K562 (cell line): ENCODE results near the gene SRCIN1. TPM values are rescaled to one million over a fixed set of nuclear protein-coding genes. Genes with fewer than 3 reads are reported as not detected.

Experiments used
- ATF1 ChIP-seq, 2 experiments: fragments of 450-650 bp in 1 of 2; IDR thresholded peaks; 2 replicates each; pipeline ENCODE4 v1.6.1; 2016; ENCODE audit warnings: missing compliant biosample characterization in 1 of 2, missing genetic modification characterization in 1 of 2
- ATF6 ChIP-seq: sonication (generic); formaldehyde crosslinking; IDR thresholded peaks from 2 replicates; pipeline ENCODE4 v1.4.0; 2020; ENCODE audit warnings: mild to moderate bottlenecking, missing genetic modification reagents
- CC2D1A ChIP-seq: fragments of 450-650 bp; IDR thresholded peaks from 2 replicates; pipeline ENCODE4 v1.6.1; 2017; ENCODE audit warnings: mild to moderate bottlenecking
- PTTG1 ChIP-seq: fragments of 450-650 bp; IDR thresholded peaks from 2 replicates; pipeline ENCODE4 v1.6.1; 2016; ENCODE audit warnings: low read depth, mild to moderate bottlenecking, missing genetic modification characterization, missing compliant biosample characterization
- RAD21 ChIP-seq, 2 experiments: fragments of 250-450 bp in 1 of 2; fragments of 450-650 bp in 1 of 2; sonication (Bioruptor Pico) in 1 of 2; formaldehyde crosslinking in 1 of 2; IDR thresholded peaks in 1 of 2; conservative IDR thresholded peaks in 1 of 2; 2 replicates each; pipeline versions ENCODE4 v1.4.0 to v1.8.0; 2020 to 2022; ENCODE audit warnings: mild to moderate bottlenecking in 2 of 2, moderate library complexity in 1 of 2
- SAFB ChIP-seq: fragments of 200-400 bp; formaldehyde crosslinking; IDR thresholded peaks from 2 replicates; pipeline ENCODE4 v1.6.1; 2017; ENCODE audit warnings: low read depth, low read length, borderline replicate concordance
- SNRNP70 ChIP-seq: fragments of 200-400 bp; formaldehyde crosslinking; optimal IDR thresholded peaks from 2 replicates; pipeline ENCODE3; 2017; ENCODE audit warnings: low read depth, low read length
- XRCC5 ChIP-seq: fragments of 200-400 bp; formaldehyde crosslinking; IDR thresholded peaks from 2 replicates; pipeline ENCODE4 v1.6.1; 2017; ENCODE audit warnings: low read depth, mild to moderate bottlenecking, low read length
- ZNF133 ChIP-seq: fragments of 250-450 bp; sonication (Bioruptor Pico); IDR thresholded peaks from 2 replicates; pipeline ENCODE4 v1.4.0; 2020; ENCODE audit warnings: mild to moderate bottlenecking
- ZNF280A ChIP-seq: fragments of 450-650 bp; IDR thresholded peaks from 2 replicates; pipeline ENCODE4 v1.6.1; 2018; ENCODE audit warnings: mild to moderate bottlenecking, low read depth; ENCODE audit not compliant: partially characterized antibody
- polyA plus RNA-seq, 8 experiments: library from polyadenylated mRNA; depleted of rRNA in 4 of 8; stranded (reverse) in 5 of 8; unstranded in 3 of 8; fragments of >200 nt; fragmentation: Nextera tagmentation in 2 of 8; fragmentation: Illumina TruSeq in 1 of 8; extraction: Ambion mirVana in 2 of 8; extraction: Trizol in 1 of 8; gene quantifications; 2 replicates each; pipeline versions ENCODE4 v1.2.1 to v1.2.3, GENCODE V29; 2011 to 2014; ENCODE audit warnings: inconsistent platforms in 1 of 8, missing spikeins in 1 of 8
- total RNA-seq, 7 experiments: library from RNA; depleted of rRNA in 6 of 7; stranded (reverse); fragments of >200 nt in 6 of 7; fragmentation: Illumina TruSeq in 2 of 7; extraction: Trizol in 2 of 7; gene quantifications; 2 replicates each; pipeline versions ENCODE4 v1.2.1 to v1.2.3, GENCODE V29; 2011 to 2021; ENCODE audit warnings: low replicate concordance in 1 of 7
- TF ChIP-seq, protein P1 (sequence below): fragments of 450-650 bp; formaldehyde crosslinking; IDR thresholded peaks from 2 replicates; pipeline ENCODE4 v1.4.0; 2020; ENCODE audit warnings: mild to moderate bottlenecking, moderate library complexity
- TF ChIP-seq, protein P2 (sequence below): fragments of 450-650 bp; formaldehyde crosslinking; IDR thresholded peaks from 2 replicates; pipeline ENCODE4 v1.4.0; 2020; ENCODE audit warnings: mild to moderate bottlenecking, mixed read lengths
- TF ChIP-seq, protein P3 (sequence below): sonication (generic); formaldehyde crosslinking; IDR thresholded peaks from 2 replicates; pipeline ENCODE4 v1.8.1; 2023; ENCODE audit warnings: mild to moderate bottlenecking, missing genetic modification reagents, moderate library complexity
- TF ChIP-seq, protein P4 (sequence below), 2 experiments: fragments of 450-650 bp in 1 of 2; sonication (generic) in 1 of 2; formaldehyde crosslinking in 1 of 2; IDR thresholded peaks in 1 of 2; conservative IDR thresholded peaks in 1 of 2; 2 replicates each; pipeline versions ENCODE4 v1.6.1 to v1.8.1; 2016 to 2023; ENCODE audit warnings: mild to moderate bottlenecking in 2 of 2, moderate library complexity in 2 of 2, inconsistent platforms in 1 of 2, missing genetic modification reagents in 1 of 2
- TF ChIP-seq, protein P5 (sequence below): fragments of 250-450 bp; sonication (Bioruptor Pico); IDR thresholded peaks from 2 replicates; pipeline ENCODE4 v1.8.0; 2022; ENCODE audit warnings: moderate library complexity, mild to moderate bottlenecking, inconsistent platforms

Gene SRCIN1
- total and polyA plus RNA-seq, 9 of the 15 experiments (the other 6 are each of a cell fraction or from before 2014, with no cell fraction given): 0.09 to 0.33 (median 0.13) TPM; not detected in 6

- TF ChIP-seq ZNF133 (CRISPR knock-in tag) (no peak), RAD21 (CRISPR knock-in tag; conservative IDR thresholded peaks at IDR 0.05 in 1 of 2, IDR thresholded peaks at IDR 0.05 in 1 of 2) (peak; percentile 65 to 87), SNRNP70 (no peak), XRCC5 (no peak; the same call in 1 of the 2 replicates), PTTG1 (tag) (no peak), ATF1 (CRISPR knock-in tag; IDR thresholded peaks at IDR 0.05) (no peak), ATF1 (tag; IDR thresholded peaks at IDR 0.05) (peak; percentile 72), ATF6 (CRISPR knock-in tag) (no peak), SAFB (no peak), ZNF280A (no peak), CC2D1A (no peak)
- TF ChIP-seq, protein P1, sequence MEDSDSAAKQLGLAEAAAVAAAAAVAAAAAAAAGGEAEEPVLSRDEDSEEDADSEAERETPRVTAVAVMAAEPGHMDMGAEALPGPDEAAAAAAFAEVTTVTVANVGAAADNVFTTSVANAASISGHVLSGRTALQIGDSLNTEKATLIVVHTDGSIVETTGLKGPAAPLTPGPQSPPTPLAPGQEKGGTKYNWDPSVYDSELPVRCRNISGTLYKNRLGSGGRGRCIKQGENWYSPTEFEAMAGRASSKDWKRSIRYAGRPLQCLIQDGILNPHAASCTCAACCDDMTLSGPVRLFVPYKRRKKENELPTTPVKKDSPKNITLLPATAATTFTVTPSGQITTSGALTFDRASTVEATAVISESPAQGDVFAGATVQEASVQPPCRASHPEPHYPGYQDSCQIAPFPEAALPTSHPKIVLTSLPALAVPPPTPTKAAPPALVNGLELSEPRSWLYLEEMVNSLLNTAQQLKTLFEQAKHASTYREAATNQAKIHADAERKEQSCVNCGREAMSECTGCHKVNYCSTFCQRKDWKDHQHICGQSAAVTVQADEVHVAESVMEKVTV (CRISPR knock-in tag): no peak; the same call in 1 of the 2 replicates
- TF ChIP-seq, protein P2, sequence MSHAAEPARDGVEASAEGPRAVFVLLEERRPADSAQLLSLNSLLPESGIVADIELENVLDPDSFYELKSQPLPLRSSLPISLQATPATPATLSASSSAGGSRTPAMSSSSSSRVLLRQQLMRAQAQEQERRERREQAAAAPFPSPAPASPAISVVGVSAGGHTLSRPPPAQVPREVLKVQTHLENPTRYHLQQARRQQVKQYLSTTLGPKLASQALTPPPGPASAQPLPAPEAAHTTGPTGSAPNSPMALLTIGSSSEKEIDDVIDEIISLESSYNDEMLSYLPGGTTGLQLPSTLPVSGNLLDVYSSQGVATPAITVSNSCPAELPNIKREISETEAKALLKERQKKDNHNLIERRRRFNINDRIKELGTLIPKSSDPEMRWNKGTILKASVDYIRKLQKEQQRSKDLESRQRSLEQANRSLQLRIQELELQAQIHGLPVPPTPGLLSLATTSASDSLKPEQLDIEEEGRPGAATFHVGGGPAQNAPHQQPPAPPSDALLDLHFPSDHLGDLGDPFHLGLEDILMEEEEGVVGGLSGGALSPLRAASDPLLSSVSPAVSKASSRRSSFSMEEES: no peak
- TF ChIP-seq, protein P3, sequence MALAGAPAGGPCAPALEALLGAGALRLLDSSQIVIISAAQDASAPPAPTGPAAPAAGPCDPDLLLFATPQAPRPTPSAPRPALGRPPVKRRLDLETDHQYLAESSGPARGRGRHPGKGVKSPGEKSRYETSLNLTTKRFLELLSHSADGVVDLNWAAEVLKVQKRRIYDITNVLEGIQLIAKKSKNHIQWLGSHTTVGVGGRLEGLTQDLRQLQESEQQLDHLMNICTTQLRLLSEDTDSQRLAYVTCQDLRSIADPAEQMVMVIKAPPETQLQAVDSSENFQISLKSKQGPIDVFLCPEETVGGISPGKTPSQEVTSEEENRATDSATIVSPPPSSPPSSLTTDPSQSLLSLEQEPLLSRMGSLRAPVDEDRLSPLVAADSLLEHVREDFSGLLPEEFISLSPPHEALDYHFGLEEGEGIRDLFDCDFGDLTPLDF: no peak
- TF ChIP-seq, protein P4, sequence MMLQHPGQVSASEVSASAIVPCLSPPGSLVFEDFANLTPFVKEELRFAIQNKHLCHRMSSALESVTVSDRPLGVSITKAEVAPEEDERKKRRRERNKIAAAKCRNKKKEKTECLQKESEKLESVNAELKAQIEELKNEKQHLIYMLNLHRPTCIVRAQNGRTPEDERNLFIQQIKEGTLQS (IDR thresholded peaks at IDR 0.05): 0 out of 2 replicates have a peak, but pooled peaks have one; percentile 32
- TF ChIP-seq, protein P4 (CRISPR knock-in tag; conservative IDR thresholded peaks at IDR 0.05): no peak
- TF ChIP-seq, protein P5, sequence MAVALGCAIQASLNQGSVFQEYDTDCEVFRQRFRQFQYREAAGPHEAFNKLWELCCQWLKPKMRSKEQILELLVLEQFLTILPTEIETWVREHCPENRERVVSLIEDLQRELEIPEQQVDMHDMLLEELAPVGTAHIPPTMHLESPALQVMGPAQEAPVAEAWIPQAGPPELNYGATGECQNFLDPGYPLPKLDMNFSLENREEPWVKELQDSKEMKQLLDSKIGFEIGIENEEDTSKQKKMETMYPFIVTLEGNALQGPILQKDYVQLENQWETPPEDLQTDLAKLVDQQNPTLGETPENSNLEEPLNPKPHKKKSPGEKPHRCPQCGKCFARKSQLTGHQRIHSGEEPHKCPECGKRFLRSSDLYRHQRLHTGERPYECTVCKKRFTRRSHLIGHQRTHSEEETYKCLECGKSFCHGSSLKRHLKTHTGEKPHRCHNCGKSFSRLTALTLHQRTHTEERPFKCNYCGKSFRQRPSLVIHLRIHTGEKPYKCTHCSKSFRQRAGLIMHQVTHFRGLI (CRISPR knock-in tag): no peak
Observed at GRCh38 chr17:38584350-38584925, 21.3 kb downstream of the SRCIN1 start (continued).
